ENCODE data around the gene CDH12.
"Not testable (repeated sequence)": the region's sequence is repeated elsewhere in the genome, so short reads cannot be mapped to it uniquely, and the experiment has no call there.

The CDH12 gene

DNA sequence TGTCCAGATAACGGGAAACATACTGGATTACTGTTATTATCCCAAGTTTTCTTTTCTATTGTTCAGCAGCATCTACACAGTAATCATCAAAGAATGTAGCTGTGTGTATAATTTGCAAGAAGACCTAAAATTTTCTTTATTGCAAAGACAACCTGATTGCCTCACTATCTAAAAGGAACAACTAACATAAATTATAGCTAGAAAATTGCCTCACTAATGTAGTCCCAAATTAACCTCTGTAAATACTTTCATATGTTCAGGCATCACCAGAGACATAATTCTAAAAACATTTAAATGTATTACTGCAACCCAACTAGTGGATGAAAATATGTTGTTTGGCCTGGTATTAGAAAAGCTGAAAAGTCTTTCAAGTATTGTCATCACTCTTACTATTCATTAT lies 275.4 kb downstream of the CDH12 start:
- in situ Hi-C loops (cut with HindIII; ENCODE audit: low sequenced_read_pairs), result no loop called here

DNA sequence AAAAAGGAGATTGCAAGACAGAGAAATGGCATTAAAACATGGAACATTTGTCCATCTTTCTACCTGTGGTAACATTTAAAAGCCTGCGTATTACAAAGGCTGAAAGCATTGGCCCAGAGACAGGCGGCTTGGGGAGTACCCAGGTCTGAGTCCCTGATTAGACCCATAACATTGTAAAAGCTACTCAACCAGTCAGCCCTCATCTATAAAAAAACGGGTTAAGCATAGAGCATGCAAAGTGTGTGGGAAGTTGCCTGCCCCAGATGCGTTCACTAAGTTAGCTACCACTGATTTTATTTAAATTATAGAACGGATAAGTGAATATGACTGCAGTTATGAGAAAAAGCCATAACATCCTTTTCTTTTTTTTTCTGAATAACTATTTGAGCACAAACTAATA lies 276.1 kb downstream of the CDH12 start:
- in situ Hi-C loops (cut with HindIII; ENCODE audit: low sequenced_read_pairs), result no loop called here

DNA sequence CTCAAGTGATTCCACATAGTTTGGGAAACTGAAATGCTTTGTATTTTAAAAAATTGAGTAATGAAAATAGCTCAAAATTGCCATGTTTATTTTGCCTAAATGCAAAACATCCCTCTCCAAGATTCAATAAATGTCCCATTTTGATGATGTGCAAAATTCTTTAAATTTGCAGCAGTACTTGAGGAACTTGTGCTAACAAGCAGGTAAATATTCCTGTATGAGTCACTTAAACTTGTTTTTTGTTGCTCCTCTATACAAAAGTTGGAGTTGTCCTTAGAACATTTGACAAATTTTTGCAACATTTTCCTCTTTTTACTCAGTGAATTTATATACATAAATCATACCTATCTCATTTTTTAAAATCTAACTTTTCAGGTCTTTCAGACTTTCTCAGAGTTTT lies 280.2 kb downstream of the CDH12 start:
- in situ Hi-C loops (cut with HindIII; ENCODE audit: low sequenced_read_pairs), result no loop called here

DNA sequence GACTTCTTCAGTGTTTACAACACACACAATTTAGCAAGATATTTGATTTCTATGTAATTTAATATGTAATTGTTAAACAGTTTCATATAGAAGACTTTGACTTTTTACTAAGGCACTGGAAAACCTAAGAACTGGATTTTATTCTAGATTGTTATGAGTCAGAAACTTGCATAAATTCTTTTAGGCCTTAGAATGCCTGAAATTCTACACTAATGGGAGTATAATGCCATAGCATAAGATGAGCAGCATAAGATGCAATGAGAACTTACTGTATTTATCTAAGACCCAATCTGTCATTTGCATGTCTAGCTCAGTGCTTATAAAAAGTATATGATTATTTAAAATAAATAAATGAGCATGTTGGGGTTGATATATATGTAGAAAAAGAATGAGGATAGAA lies 285.2 kb downstream of the CDH12 start:
- in situ Hi-C loops (cut with HindIII; ENCODE audit: low sequenced_read_pairs), result no loop called here

DNA sequence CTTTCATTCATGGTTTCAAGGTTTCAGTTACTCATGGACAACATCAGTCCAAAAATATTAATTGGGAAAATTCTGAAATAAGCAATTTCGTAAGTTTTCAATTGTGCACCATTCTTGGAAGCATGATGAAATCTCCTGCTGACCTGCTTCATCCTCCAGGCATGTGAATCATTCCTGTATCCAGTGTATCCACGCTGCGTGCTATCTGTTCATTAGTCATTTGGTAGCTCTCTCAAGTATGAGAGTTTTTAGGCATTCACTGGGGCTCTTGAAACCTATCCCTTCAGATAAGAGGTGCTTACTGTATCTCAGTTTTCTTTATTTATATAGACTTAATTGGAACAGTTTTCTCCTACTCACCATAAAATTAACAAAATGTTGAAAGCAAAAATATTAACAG lies 293.0 kb downstream of the CDH12 start:
- in situ Hi-C loops (cut with HindIII; ENCODE audit: low sequenced_read_pairs), result no loop called here

DNA sequence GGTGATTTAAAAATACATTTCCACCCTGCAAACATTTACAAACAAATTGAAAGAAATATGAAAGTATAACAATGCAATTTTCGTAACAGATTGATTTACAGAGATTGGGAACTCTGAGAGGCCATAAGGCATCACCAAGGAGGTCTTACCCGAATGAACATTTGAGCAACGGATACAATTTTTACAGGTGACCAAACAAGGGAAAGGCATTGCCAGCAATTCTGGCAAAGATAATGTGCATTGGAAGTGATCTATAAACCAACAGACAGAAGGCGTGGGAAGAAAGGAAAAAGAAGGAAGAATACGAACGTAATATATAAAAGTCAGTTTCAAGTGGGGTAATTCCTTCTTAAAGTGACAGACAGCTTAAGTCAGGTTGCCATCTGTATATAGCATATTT lies 295.9 kb downstream of the CDH12 start:
- in situ Hi-C loops (cut with HindIII; ENCODE audit: low sequenced_read_pairs), result no loop called here

DNA sequence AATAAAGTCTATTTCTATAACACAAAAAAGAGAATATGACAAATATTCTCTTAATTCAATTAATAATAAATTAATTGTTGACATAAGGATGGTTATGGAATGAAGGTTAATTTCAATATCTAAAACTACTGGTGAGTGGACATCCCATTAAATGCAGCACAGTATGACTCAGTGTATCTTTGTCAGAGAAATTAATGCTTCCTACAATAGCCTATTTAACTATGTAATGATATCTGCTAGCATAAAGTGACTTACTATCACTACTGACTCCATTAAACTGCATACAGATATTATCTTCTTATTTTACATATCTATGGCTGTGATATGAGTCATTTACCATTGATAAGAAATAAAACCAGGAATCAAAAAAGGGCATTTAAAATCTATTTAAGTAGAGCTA lies 298.7 kb downstream of the CDH12 start:
- in situ Hi-C loops (cut with HindIII; ENCODE audit: low sequenced_read_pairs), result no loop called here

DNA sequence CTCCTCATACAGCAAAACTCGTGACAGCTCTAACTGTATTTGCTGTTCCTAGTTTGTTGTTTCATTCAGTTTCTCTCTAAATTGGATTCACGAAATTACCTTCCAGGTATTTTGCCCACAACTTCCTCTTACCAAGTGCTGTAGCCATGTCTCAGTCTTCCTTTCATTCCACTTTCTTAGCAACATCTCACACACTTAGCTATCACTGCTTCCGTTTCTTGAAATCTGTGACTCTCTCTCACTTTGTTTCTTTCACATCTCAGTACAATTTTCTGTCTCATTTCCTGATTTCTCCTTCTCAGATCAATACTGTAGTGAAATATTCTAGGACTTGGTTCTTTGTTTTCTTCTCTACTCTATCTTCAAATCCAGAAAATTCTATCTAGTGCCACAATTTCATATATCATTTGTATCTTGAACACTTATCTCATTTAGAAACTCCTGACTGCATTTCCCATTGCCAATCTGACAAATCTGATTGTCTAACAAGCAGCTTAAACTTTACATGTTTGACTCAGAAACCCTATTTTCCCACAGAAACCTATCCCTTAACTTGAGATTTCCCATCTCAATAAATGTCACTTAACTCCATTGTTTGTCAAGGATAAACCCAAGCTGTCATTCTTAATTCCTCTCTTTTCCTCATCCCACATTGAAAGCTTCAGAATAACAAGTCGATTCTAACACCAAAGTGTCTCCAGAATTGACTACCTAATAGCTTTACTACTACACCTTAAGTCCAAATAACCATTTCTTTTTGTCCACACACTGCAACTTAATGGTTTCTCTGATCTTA lies 303.1 kb downstream of the CDH12 start:
- in situ Hi-C loops (cut with HindIII; ENCODE audit: low sequenced_read_pairs), result no loop called here

DNA sequence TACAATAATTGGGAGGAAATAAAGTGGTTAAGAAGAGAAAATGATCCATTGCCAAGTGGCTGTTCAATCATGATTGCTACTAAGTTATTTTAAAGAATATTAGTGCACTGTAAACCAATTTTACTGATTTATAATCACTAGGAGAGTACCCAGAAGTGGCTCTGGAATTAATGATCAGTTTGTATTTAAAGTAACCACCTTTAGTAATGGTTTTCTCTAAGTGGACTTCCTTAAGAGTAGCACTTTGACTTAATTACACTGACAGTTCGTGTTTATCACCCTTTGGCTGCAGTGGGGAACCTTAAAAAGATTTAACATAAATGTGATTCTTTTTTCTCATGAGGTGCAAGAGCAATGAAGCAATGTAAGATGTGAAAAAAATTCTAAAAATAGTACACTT lies 310.8 kb downstream of the CDH12 start:
- in situ Hi-C loops (cut with HindIII; ENCODE audit: low sequenced_read_pairs), result no loop called here

DNA sequence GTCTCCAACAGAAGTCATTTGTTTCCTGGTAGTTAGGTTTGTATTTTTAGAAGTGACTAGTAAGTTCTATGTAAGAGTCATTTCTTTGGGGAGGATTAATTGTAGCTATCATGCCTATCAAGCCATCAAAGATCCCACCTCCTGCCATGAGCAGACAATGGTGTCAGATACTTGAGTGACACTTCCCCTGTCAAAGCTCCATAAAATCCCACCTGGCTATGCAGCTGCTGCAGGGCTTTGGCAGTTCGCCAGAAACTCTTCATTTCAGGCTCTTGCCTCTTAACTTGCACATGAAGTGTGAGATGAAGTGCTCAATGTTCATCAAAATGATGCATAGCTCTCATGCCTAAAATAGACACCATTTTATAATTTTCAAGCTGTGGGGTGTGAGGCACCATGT lies 312.1 kb downstream of the CDH12 start:
- in situ Hi-C loops (cut with HindIII; ENCODE audit: low sequenced_read_pairs), result no loop called here

DNA sequence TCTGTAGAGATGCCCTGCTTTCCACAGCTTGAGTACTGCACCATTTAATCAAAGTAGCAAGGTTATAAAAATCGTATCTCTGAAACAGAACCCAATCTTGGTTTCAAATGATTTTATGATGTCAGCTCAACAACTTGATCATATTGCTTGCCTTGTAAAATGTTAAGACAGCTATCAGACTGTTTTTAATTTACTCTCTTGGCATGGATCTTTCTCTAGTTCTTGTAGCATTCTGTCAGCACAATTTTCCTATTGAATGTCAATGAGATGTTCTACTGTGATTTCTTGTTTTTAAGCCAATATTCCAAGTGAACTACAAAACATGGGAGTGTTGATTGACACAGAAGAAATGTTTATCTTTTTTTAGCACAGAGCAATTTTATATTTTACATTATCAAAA lies 313.4 kb downstream of the CDH12 start:
- in situ Hi-C loops (cut with HindIII; ENCODE audit: low sequenced_read_pairs), result no loop called here

DNA sequence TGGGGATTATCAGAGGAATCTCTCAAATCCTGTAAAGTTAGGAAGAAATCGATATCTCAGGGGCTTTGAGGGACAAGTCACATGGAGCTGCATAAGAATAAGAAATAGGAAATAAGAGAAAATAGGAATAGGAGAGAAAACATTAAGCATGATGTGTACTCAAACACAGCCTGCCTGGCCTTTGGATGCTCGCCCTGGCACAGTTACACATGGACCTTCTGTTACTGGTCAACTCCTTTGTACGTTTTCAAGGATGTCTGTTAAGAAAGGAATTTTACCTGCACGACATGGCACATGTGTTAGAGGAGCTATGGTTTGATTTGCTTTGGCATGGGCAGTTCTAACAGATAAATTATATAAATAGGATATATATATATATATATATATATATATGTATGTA lies 321.2 kb downstream of the CDH12 start:
- in situ Hi-C loops (cut with HindIII; ENCODE audit: low sequenced_read_pairs), result no loop called here

DNA sequence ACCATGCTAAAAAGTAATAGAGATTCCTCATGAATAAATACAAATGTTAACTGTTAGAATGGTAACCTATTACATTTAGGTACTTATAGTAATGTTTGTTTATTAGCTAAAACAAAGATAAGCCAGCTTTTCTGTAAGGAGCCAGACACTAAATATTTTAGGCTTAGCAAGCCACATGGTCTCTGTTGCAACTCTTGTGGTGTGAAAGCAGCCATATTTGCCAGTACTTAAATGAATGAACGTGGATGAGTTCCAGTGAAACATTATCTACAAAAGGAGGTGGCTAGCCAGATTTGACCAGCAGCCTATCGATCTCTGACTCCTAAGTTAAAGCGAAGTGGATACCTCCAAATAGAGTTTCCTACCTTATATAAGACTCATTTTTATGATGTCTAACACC lies 331.6 kb downstream of the CDH12 start:
- in situ Hi-C loops (cut with HindIII; ENCODE audit: low sequenced_read_pairs), result no loop called here

DNA sequence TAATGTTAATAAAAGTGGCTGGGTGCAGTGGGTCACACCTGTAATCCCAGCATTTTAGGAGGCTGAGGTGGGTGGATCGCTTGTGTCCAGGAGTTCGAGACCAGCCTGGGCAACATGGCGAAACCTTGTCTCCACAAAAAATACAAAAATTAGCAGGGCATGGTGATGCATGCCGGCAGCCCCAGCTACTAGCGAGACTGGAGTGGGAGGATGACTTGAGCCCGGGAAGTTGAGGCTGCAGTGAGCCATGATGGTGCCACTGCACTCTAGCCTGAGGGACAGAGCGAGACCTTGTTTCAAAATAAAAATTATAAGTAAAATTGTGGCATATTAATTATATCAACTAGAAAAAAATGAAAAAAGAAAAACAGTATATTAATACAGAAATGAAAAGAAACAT lies 336.6 kb downstream of the CDH12 start:
- in situ Hi-C loops (cut with HindIII; ENCODE audit: low sequenced_read_pairs), result not testable (repeated sequence)

DNA sequence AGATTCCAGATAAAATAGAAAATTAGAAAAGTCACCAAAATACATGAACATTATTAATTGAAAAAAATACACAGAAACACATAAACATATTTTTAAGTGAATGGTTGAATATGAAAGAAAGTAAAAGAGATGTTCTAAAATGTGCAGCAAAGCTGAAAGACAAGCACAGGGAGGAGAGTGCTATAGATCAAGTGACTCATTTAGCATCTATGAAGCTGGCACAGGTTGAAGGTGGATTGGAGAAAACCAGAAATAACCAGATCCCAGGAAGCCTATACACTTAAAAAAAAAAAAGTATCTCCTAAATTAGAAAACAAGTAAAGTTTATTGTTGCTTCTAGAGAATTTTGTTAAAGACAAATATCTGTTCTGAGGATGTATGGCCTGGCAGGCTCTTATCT lies 338.9 kb downstream of the CDH12 start:
- in situ Hi-C loops (cut with HindIII; ENCODE audit: low sequenced_read_pairs), result no loop called here

DNA sequence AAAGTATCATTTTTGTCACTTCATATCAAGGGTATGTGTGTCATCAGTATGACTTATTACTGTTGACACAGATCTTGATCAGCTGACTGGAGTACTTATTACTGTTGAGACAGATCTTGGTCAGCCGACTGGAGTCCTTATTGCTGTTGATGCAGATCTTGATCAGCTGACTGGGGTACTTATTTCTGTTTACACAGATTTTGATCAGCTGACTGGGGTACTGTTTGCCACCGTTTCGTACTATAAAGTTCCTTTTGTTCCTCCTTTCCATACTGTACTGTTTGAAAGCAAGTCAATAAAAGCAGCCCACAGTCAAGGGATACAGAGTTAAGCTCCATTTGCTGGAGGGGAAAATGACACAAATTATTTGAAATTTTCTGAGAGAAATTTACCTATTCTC lies 347.3 kb downstream of the CDH12 start:
- in situ Hi-C loops (cut with HindIII; ENCODE audit: low sequenced_read_pairs), result no loop called here

DNA sequence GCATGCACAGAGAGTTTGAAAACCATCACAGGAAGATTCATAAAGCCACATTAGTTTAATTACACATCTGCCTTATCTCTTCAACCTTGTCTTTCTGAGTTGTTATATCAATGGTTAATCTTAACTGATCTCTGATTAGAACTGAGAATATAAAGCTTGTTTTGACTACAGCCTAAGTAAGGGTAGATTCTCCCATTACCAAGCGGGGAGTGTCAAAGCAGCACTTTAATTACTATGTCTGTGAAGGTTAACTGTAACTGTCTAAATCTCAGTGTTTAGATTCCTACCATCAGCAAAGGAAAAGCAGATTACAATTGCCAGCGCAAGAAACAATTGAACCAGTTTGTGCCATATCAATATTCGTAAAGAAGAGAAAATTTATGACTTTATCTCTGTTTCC lies 348.7 kb downstream of the CDH12 start:
- in situ Hi-C loops (cut with HindIII; ENCODE audit: low sequenced_read_pairs), result no loop called here

DNA sequence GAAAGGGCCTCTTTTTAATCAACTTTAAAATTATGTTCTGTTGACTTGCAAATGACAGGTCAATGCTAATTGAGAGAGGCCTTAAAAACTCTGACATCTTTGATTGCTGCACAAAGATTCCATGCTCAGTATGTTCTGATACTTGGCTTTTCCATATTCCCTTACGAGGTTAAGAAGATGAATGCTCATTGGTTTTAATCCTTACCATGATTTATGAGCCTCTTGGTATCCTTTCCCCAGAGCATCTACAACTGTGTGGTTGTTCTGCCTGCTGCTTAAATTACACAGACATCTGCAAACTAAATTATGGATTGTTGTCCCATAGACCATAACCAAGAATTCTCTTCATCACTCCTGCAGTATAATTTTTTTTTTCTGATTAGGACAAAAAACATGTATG lies 352.6 kb downstream of the CDH12 start:
- in situ Hi-C loops (cut with HindIII; ENCODE audit: low sequenced_read_pairs), result no loop called here

DNA sequence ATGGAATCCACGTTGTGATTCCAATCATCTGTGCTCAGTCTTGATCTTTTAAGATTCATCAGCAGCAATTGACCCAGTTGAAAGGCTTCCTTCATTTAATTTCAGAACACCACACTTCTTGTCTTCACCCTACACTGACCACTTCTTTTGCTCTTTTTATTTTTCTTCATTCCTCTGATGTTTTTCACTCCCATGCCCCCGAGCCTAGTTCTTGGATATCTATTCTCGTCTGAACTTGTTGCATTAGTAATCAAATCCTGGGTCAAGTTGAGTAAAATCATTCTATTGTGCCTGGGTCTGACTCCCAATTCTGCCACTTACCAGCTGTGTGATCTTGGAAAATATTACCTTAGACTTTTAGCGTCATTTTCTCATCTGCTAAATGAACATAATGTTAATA lies 356.5 kb downstream of the CDH12 start:
- in situ Hi-C loops (cut with HindIII; ENCODE audit: low sequenced_read_pairs), result no loop called here

DNA sequence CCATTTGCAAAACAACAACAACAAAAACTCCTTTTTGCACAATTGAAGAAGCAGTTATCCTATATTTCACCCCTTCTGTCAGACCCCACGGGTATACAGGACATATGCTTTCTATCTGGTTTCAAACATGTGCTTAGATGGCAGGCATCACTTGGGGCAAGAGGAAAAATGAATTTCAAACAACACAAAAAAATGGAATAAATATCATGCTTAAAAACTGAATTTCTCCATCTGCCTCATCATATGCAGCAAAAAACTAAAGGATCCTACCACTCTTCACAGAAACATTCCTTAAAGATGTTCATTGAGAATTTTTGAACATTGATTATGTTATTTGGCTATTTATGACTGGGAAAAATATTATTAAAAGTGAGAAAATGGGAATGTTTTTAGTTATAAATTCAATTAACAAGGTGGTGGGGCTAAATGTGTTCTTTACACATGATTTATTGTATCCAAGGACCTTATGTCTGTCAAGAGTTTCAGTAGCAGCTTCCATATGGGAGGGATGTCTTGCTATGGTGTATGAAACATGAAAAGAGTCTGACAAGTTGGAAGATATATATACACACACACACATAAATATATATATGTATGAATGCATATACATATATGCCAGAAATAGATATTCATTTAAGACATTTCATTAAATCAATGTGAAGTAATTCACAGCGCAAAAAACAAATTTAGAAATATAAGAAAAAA lies 358.0 kb downstream of the CDH12 start:
- in situ Hi-C loops (cut with HindIII; ENCODE audit: low sequenced_read_pairs), result no loop called here

DNA sequence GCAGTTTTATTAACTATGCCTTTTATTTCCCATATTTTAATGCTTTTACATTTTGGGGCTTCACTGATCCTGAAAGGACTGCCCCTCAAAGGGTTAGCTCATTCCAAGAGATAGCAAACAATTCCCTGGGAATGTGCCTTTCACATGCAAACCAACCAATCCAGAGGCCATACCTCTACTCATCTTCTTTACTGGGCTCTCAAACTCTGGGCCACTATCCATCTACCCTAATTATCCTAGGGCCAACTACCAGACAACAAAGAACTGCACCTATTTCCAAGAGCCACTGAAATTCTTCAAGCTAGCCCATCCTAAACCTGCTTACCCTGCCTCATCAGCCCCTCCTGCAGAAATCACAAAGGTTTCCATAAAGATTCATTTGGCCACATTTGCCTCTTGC lies 364.7 kb downstream of the CDH12 start:
- in situ Hi-C loops (cut with HindIII; ENCODE audit: low sequenced_read_pairs), result no loop called here

DNA sequence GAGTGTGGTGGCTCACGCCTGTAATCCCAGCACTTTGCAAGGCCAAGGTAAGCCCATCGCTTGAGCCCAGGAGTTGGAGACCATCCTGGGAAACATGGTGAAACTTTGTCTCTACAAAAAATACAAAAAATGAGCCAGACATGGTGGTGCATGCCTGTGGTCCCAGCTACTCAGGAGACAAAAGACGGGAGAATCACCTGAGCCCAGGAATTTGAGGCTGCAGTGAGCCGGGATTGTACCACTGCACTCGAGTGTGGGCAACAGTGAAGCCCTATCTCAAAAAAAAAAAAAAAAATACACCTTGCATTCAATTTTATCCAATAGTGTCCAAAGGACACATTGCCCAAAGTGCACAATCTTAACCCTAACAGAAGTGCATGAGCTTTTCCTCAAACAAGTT lies 372.8 kb downstream of the CDH12 start:
- in situ Hi-C loops (cut with HindIII; ENCODE audit: low sequenced_read_pairs), result no loop called here

DNA sequence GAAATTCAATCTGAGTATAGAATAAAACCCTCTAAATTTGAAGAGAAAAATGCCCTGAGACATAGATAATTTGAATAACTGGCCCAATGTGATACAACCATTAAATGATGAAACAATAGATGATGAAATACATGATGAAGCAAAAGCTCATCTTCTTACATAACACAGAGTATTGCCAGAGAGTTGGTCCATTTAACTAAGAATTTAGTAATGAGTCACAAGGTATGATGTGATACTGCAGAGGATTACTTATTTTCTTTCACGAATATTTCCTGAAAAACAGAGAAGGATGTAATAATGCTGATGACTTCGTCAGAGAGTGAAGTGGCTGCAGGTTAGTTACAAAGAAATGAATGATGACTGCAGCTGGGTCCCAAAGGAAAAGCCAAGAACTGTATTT lies 379.3 kb downstream of the CDH12 start:
- in situ Hi-C loops (cut with HindIII; ENCODE audit: low sequenced_read_pairs), result no loop called here

All from DLD1 (cell line).